Mesenchymal stem cell (in vitro differentiated cells and primary cell): Measurements from ENCODE around the gene CTDSP2.

ENCODE experiments used
- DNase-seq: peaks from one replicate; pipeline ENCODE4 v3.0.0-alpha.2; 2013
- H2AFZ ChIP-seq: one replicate; pipeline ENCODE4 v1.6.1; 2013; ENCODE audit warnings: low read depth, mild to moderate bottlenecking, control low read depth, inconsistent platforms, low read length, moderate library complexity
- H2AK5ac ChIP-seq: 2 replicates; pipeline ENCODE4 v1.6.1; 2013; ENCODE audit warnings: low read length, moderate library complexity, mild to moderate bottlenecking, inconsistent platforms; ENCODE audit not compliant: severe bottlenecking
- H2BK120ac ChIP-seq: one replicate; pipeline ENCODE4 v1.6.1; 2013; ENCODE audit warnings: low read depth, mild to moderate bottlenecking, inconsistent platforms, low read length, moderate library complexity
- H2BK12ac ChIP-seq, 2 experiments: one replicate each; pipeline ENCODE4 v1.6.1; 2013; ENCODE audit warnings: inconsistent platforms in 2 of 2, low read length in 2 of 2, mild to moderate bottlenecking in 2 of 2, moderate library complexity in 2 of 2, control low read depth in 1 of 2
- H2BK15ac ChIP-seq: one replicate; pipeline ENCODE4 v1.6.1; 2013; ENCODE audit warnings: mild to moderate bottlenecking, low read depth, inconsistent platforms; ENCODE audit not compliant: poor library complexity, severe bottlenecking
- H2BK5ac ChIP-seq: 2 replicates; pipeline ENCODE4 v1.6.1; 2013; ENCODE audit warnings: low read depth, mild to moderate bottlenecking, low read length, control low read depth, inconsistent platforms; ENCODE audit not compliant: poor library complexity, severe bottlenecking
- H3K14ac ChIP-seq, 2 experiments: one replicate each; pipeline ENCODE4 v1.6.1; 2013; ENCODE audit warnings: inconsistent platforms in 2 of 2, low read length in 2 of 2, control low read depth in 1 of 2, mild to moderate bottlenecking in 1 of 2, moderate library complexity in 1 of 2
- H3K18ac ChIP-seq, 2 experiments: one replicate each; pipeline ENCODE4 v1.6.1; 2013; ENCODE audit warnings: inconsistent platforms in 2 of 2, low read length in 2 of 2, control low read depth in 1 of 2, low read depth in 1 of 2, mild to moderate bottlenecking in 1 of 2
- H3K23ac ChIP-seq, 2 experiments: one replicate each; pipeline ENCODE4 v1.6.1; 2013; ENCODE audit warnings: inconsistent platforms in 2 of 2, low read length in 2 of 2, mild to moderate bottlenecking in 2 of 2, moderate library complexity in 2 of 2, control low read depth in 1 of 2
- H3K27ac ChIP-seq: 2 replicates; pipeline ENCODE4 v1.5.1; 2013; ENCODE audit warnings: mild to moderate bottlenecking, moderate library complexity, low read length, control low read depth, inconsistent platforms; ENCODE audit not compliant: poor library complexity, severe bottlenecking
- H3K27me3 ChIP-seq, 2 experiments: 2 replicates each; pipeline versions ENCODE4 v1.6.1 to v1.7.0; 2013; ENCODE audit warnings: low read length in 2 of 2, mild to moderate bottlenecking in 2 of 2, moderate library complexity in 2 of 2, control low read depth in 1 of 2, inconsistent platforms in 1 of 2; ENCODE audit not compliant: control insufficient read depth in 1 of 2, insufficient read depth in 1 of 2
- H3K36me3 ChIP-seq, 2 experiments: 2 replicates each; pipeline versions ENCODE4 v1.6.1 to v1.7.0; 2013; ENCODE audit warnings: low read length in 2 of 2, control low read depth in 1 of 2, inconsistent platforms in 1 of 2, low read depth in 1 of 2, mild to moderate bottlenecking in 1 of 2; ENCODE audit not compliant: insufficient read depth in 2 of 2, control insufficient read depth in 1 of 2
- H3K4ac ChIP-seq, 2 experiments: one replicate each; pipeline ENCODE4 v1.6.1; 2013; ENCODE audit warnings: inconsistent platforms in 2 of 2, low read length in 2 of 2, mild to moderate bottlenecking in 2 of 2, moderate library complexity in 2 of 2, control low read depth in 1 of 2, low read depth in 1 of 2
- H3K4me1 ChIP-seq: 2 replicates; pipeline ENCODE4 v1.6.1; 2013; ENCODE audit warnings: low read depth, low read length, control low read depth; ENCODE audit not compliant: control insufficient read depth, insufficient read depth
- H3K4me2 ChIP-seq: 2 replicates; pipeline ENCODE4 v1.6.1; 2013; ENCODE audit warnings: low read length, mild to moderate bottlenecking, inconsistent platforms; ENCODE audit not compliant: poor library complexity, severe bottlenecking
- H3K4me3 ChIP-seq, 2 experiments: 2 replicates each; pipeline versions ENCODE4 v1.5.1 to v1.7.0; 2013; ENCODE audit warnings: low read length in 2 of 2, mild to moderate bottlenecking in 2 of 2, control low read depth in 1 of 2, low read depth in 1 of 2; ENCODE audit not compliant: insufficient read depth in 1 of 2
- H3K79me1 ChIP-seq: replicated peaks from 2 replicates; pipeline ENCODE4 v1.6.1; 2013; ENCODE audit warnings: mild to moderate bottlenecking, control low read depth, low read length, inconsistent platforms; ENCODE audit not compliant: poor library complexity, severe bottlenecking
- H3K9ac ChIP-seq: 2 replicates; pipeline ENCODE4 v1.7.0; 2013; ENCODE audit warnings: mild to moderate bottlenecking, low read length, moderate library complexity
- H3K9me3 ChIP-seq: 2 replicates; pipeline ENCODE4 v1.7.0; 2013; ENCODE audit warnings: mild to moderate bottlenecking, low read length; ENCODE audit not compliant: control insufficient read depth
- H4K8ac ChIP-seq: one replicate; pipeline ENCODE4 v1.6.1; 2013; ENCODE audit warnings: inconsistent platforms, mild to moderate bottlenecking, low read length, moderate library complexity
- H4K91ac ChIP-seq: one replicate; pipeline ENCODE4 v1.6.1; 2013; ENCODE audit warnings: mild to moderate bottlenecking, low read length, inconsistent platforms
- WGBS: methylation state at CpG from one replicate; pipeline ENCODE4 v1.1.7; 2013; ENCODE audit warnings: mixed read lengths; 5-methylcytosine and 5-hydroxymethylcytosine counted together

CTDSP2 gene

GRCh38 chr12:57811028-57811755 lies 35.3 kb downstream of the CTDSP2 start:
- no peak overlapping the region for H4K8ac ChIP-seq
- no peak overlapping the region for H2AK5ac ChIP-seq
- no peaks in the 10 kb centered on the region for H3K27me3 ChIP-seq
- H3K18ac ChIP-seq, result no peak overlapping the region
- H2BK5ac ChIP-seq, result no peak overlapping the region
- H3K4me3 ChIP-seq, result no peak overlapping the region
- H3K23ac ChIP-seq, result no peak overlapping the region
- peaks cover 8% of the 10 kb centered on the region for H3K4me1 ChIP-seq
- H2BK15ac ChIP-seq, result no peak overlapping the region
- H2AFZ ChIP-seq, result no peak overlapping the region
- WGBS, result 93% methylated on average over 10 of the region's 10 CpGs
- peaks cover 56 to 84% of the 10 kb centered on the region in 2 experiments for H3K36me3 ChIP-seq
- no peak for DNase-seq
- H3K9me3 ChIP-seq, result no peaks in the 10 kb centered on the region
- H3K4ac ChIP-seq, result no peak overlapping the region
- no peak overlapping the region for H3K9ac ChIP-seq
- no peak overlapping the region for H2BK120ac ChIP-seq
- H2BK12ac ChIP-seq, result no peak overlapping the region
- H3K79me1 ChIP-seq, result no peaks in the 10 kb centered on the region
- peak overlapping the region; percentile 28 for H4K91ac ChIP-seq
- H3K14ac ChIP-seq, result no peak overlapping the region
- H3K4me2 ChIP-seq, result no peak overlapping the region
- H3K27ac ChIP-seq, result no peak overlapping the region

- Histone ChIP-seq H3K27me3 (no peaks in the 10 kb centered on the region), H3K27ac (no peak overlapping the region), H3K36me3 (peaks cover 49 to 78% of the 10 kb centered on the region in 2 experiments), H3K4me2 (no peak overlapping the region), H3K18ac (no peak overlapping the region), H2BK5ac (no peak overlapping the region), H4K91ac (no peak overlapping the region), H2AFZ (no peak overlapping the region), H2AK5ac (no peak overlapping the region), H3K4me3 (no peak overlapping the region), H2BK12ac (no peak overlapping the region), H4K8ac (no peak overlapping the region), H2BK15ac (no peak overlapping the region), H3K9ac (no peak overlapping the region), H3K14ac (no peak overlapping the region), H3K79me1 (no peaks in the 10 kb centered on the region), H3K4ac (no peak overlapping the region), H3K9me3 (no peaks in the 10 kb centered on the region), H2BK120ac (no peak overlapping the region), H3K4me1 (peaks cover 8% of the 10 kb centered on the region), H3K23ac (no peak overlapping the region)
- WGBS, result 91% methylated on average over 5 of the region's 5 CpGs
- DNase-seq, result no peak
These were observed 36.1 kb downstream of the CTDSP2 start for GRCh38 chr12:57810450-57810849.

- Histone ChIP-seq H3K23ac (no peak overlapping the region), H2BK15ac (no peak overlapping the region), H3K4ac (no peak overlapping the region), H3K36me3 (peaks cover 44 to 83% of the 10 kb centered on the region in 2 experiments), H2BK120ac (no peak overlapping the region), H3K79me1 (no peaks in the 10 kb centered on the region), H4K8ac (no peak overlapping the region), H4K91ac (no peak overlapping the region), H3K4me3 (no peak overlapping the region), H3K9me3 (no peaks in the 10 kb centered on the region), H3K9ac (no peak overlapping the region), H2AFZ (no peak overlapping the region), H2AK5ac (no peak overlapping the region), H3K27ac (no peak overlapping the region), H2BK12ac (no peak overlapping the region), H3K18ac (no peak overlapping the region), H3K27me3 (no peaks in the 10 kb centered on the region), H3K4me2 (no peak overlapping the region), H3K4me1 (peaks cover 8% of the 10 kb centered on the region), H2BK5ac (no peak overlapping the region), H3K14ac (no peak overlapping the region)
- no peak for DNase-seq
- 85% methylated on average over 3 of the region's 3 CpGs for WGBS
These were observed 37.1 kb downstream of the CTDSP2 start for GRCh38 chr12:57809425-57809824.

GRCh38 chr12:57808351-57808750 lies 38.2 kb downstream of the CTDSP2 start:
- H4K91ac ChIP-seq, result no peak overlapping the region

More at GRCh38 chr12:57808351-57808750, 38.2 kb downstream of the CTDSP2 start:
- Histone ChIP-seq H3K4me2 (no peak overlapping the region), H2AK5ac (no peak overlapping the region), H2BK120ac (no peak overlapping the region), H3K14ac (no peak overlapping the region), H4K8ac (no peak overlapping the region), H2BK15ac (no peak overlapping the region), H3K4me1 (peaks cover 9% of the 10 kb centered on the region), H3K36me3 (peaks cover 35 to 87% of the 10 kb centered on the region in 2 experiments), H3K9me3 (no peaks in the 10 kb centered on the region), H3K4me3 (no peak overlapping the region), H3K27me3 (no peaks in the 10 kb centered on the region), H2AFZ (no peak overlapping the region), H3K18ac (no peak overlapping the region), H3K27ac (no peak overlapping the region), H3K4ac (no peak overlapping the region), H2BK12ac (no peak overlapping the region), H2BK5ac (no peak overlapping the region), H3K23ac (no peak overlapping the region), H3K9ac (no peak overlapping the region), H3K79me1 (no peaks in the 10 kb centered on the region)
- 93% methylated on average over 5 of the region's 5 CpGs for WGBS
- DNase-seq, result no peak
